ENCODE results near the gene LGALS4. TPM values are rescaled to one million over a fixed set of nuclear protein-coding genes. Genes with fewer than 3 reads are reported as not detected.

Gene LGALS4
- total RNA-seq, 1 experiment from 2014 or later = not detected

DNA sequence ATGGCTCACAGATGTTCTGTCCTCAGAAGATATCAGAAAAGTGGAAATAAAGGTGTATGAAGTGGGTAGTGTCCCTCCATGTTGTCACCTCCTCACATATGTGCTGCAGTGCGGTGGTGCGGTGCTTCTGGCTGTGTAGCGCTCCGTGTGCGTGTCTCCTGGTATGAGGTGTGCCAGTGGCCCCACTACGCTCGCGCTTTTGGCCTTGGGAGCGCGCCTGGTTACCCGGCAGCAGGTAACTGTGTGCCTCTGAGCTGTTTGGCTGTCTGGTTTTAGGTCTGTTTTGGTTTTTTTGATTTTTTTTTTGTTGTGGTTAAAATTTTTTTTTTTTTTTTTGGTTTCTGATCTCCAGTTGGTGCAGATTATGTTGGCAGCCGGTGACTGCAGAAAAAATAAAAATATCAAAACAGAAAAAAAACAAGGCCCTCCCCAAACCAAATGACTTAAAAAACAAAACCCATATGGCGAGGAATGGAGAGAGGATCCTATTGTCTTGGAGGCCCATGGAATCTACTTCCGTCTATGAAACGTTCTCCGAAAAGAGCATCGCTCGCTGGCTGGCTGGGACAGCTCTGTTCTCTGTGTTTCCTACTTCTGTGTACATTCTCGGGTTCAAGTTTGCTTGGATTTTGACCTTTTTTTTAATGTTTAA lies 29.2 kb upstream of the LGALS4 start:
- no peaks in the 10 kb centered on the region for H3K9me3 Mint-ChIP-seq (ENCODE audit: unreplicated experiment)
- no TSS peak for BruUV-seq (replicated peaks)
- peaks cover 100% of the 10 kb centered on the region for H3K36me3 Mint-ChIP-seq (ENCODE audit: insufficient read depth, unreplicated experiment)
- ChIA-PET CTCF (interaction anchor here (0.7 to 1.2 kb wide), 3 partner anchors 90 to 439 kb away, joined by 3 to 4 read pairs (median 4); partner anchors contain the start of gene FAM98C), POLR2A (interaction anchor here (0.9 kb wide), 1 partner anchor 201 kb away, joined by 3 read pairs; no protein-coding TSS in a partner anchor)
- peaks cover 30% of the 10 kb centered on the region for H3K4me1 Mint-ChIP-seq (ENCODE audit: insufficient read depth, unreplicated experiment)
- H3K4me3 Mint-ChIP-seq (ENCODE audit: unreplicated experiment) = no peak overlapping the region
- intact Hi-C loops (cut with micrococcal nuclease) = no loop called here
- DNase-seq (ENCODE audit: unreplicated experiment) = no peak
- H3K27me3 Mint-ChIP-seq (ENCODE audit: insufficient read depth, unreplicated experiment) = no peaks in the 10 kb centered on the region
- no peak overlapping the region for H3K27ac Mint-ChIP-seq (ENCODE audit: low read depth, unreplicated experiment)
- TF ChIP-seq CTCF (IDR thresholded peaks at IDR 0.05; ENCODE audit: unreplicated experiment) = no peak

- Mint-ChIP-seq H3K36me3 (ENCODE audit: insufficient read depth, unreplicated experiment) (peaks cover 100% of the 10 kb centered on the region), H3K9me3 (ENCODE audit: unreplicated experiment) (no peaks in the 10 kb centered on the region), H3K27me3 (ENCODE audit: insufficient read depth, unreplicated experiment) (no peaks in the 10 kb centered on the region), H3K4me3 (ENCODE audit: unreplicated experiment) (no peak overlapping the region), H3K4me1 (ENCODE audit: insufficient read depth, unreplicated experiment) (peaks cover 30% of the 10 kb centered on the region), H3K27ac (ENCODE audit: low read depth, unreplicated experiment) (no peak overlapping the region)
- no peak for TF ChIP-seq CTCF (IDR thresholded peaks at IDR 0.05; ENCODE audit: unreplicated experiment)
- BruUV-seq (replicated peaks) = no TSS peak
- intact Hi-C loops (cut with micrococcal nuclease) = no loop called here
- ChIA-PET POLR2A (interaction anchor here (0.8 to 5.0 kb wide), 5 partner anchors 7 to 201 kb away, joined by 3 to 59 read pairs (median 6); partner anchors contain the start of genes ECH1, HNRNPL, MRPS12 and NFKBIB), CTCF (interaction anchor here (0.6 to 1.2 kb wide), 4 partner anchors 88 to 564 kb away, joined by 3 read pairs; no protein-coding TSS in a partner anchor)
- no peak for DNase-seq (ENCODE audit: unreplicated experiment)
These were observed 28.5 kb upstream of the LGALS4 start for GRCh38 chr19:38841180-38841766.

DNA sequence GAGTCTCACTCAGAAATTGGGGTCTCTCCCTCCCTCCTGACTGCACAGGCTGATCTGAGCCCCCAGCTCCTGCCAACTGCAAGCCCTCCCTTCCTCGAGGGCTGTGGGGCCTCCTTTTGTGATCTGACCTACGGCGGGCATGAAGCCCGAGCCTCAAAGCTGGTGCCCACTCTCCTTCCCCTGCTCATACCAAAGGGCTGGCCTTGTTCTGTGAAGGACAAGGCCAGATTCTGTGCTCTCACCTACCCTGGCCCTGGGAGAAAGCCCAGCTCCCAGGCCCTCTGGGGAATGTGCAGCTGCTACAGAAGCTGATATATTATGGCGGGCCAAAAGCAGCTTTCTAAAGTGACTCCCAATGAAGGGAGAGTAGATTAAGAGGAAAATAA lies 27.8 kb upstream of the LGALS4 start:
- Mint-ChIP-seq H3K36me3 (ENCODE audit: insufficient read depth, unreplicated experiment) (peaks cover 100% of the 10 kb centered on the region), H3K9me3 (ENCODE audit: unreplicated experiment) (no peaks in the 10 kb centered on the region), H3K27ac (ENCODE audit: low read depth, unreplicated experiment) (no peak overlapping the region), H3K27me3 (ENCODE audit: insufficient read depth, unreplicated experiment) (no peaks in the 10 kb centered on the region), H3K4me3 (ENCODE audit: unreplicated experiment) (no peak overlapping the region), H3K4me1 (ENCODE audit: insufficient read depth, unreplicated experiment) (peaks cover 30% of the 10 kb centered on the region)
- ChIA-PET CTCF (interaction anchor here (0.6 to 2.6 kb wide), 5 partner anchors 8 to 564 kb away, joined by 3 to 15 read pairs (median 3); no protein-coding TSS in a partner anchor), POLR2A (interaction anchor here (0.7 to 5.0 kb wide), 6 partner anchors 8 to 90 kb away, joined by 3 to 59 read pairs (median 6); partner anchors contain the start of genes ECH1, HNRNPL, MRPS12 and NFKBIB)
- intact Hi-C loops (cut with micrococcal nuclease) = no loop called here
- DNase-seq (ENCODE audit: unreplicated experiment) = no peak
- no peak for TF ChIP-seq CTCF (IDR thresholded peaks at IDR 0.05; ENCODE audit: unreplicated experiment)
- no TSS peak for BruUV-seq (replicated peaks)

Measured in MCF 10A (cell line).